Measurements from ENCODE around the gene EXOC7.

GRCh38 chr17:76081295-76082210, 22.0 kb downstream of the EXOC7 start:
- no peak for TF ChIP-seq POLR2AphosphoS5 (IDR thresholded peaks at IDR 0.05)
- no peak for TF ChIP-seq POLR2A (IDR thresholded peaks at IDR 0.05)
- no peak for TF ChIP-seq CTCF (IDR thresholded peaks at IDR 0.05)

Data from prostate gland (tissue), 2 donors.